ENCODE results near the gene MRTO4.
A peak's percentile ranks its signal among the peaks of the same experiment; 100 is the strongest.

The MRTO4 gene

GRCh38 chr1:19251305-19252196 lies at the start of gene MRTO4, which contains the start of gene EMC1:
Gene MRTO4, plus strand, starts transcription at chr1:19251805. Its CDS starts 31 bp downstream, at chr1:19251836.
Gene EMC1, minus strand, starts transcription at chr1:19251524. Its CDS starts 15 bp downstream, at chr1:19251509.
- H3K4me3 Mint-ChIP-seq, result peak within 1 kb of the TSS; percentile 91
- peak within 1 kb of the TSS; percentile 93 for H3K27ac Mint-ChIP-seq (ENCODE audit: low read depth)
- H3K4me1 Mint-ChIP-seq, result peaks cover 31% of the 10 kb centered on the region
- H3K36me3 Mint-ChIP-seq (ENCODE audit: insufficient read depth), result peaks cover 21% of the 10 kb centered on the region
- DNase-seq (ENCODE audit: low spot score in 2 of 2) (peak; percentile 85 to 90), ATAC-seq (replicated peaks; ENCODE audit: extremely low read depth, poor library complexity, severe bottlenecking) (peak; percentile 95)
- no peaks in the 10 kb centered on the region for H3K27me3 Mint-ChIP-seq
- H3K9me3 Mint-ChIP-seq, result no peaks in the 10 kb centered on the region

- H3K36me3 Mint-ChIP-seq (ENCODE audit: insufficient read depth), result peaks cover 33% of the 10 kb centered on the region
- no peak for DNase-seq (ENCODE audit: low spot score in 2 of 2)
- H3K4me1 Mint-ChIP-seq, result peaks cover 43% of the 10 kb centered on the region
- H3K27ac Mint-ChIP-seq (ENCODE audit: low read depth), result no peak overlapping the region
- no peak for ATAC-seq (replicated peaks; ENCODE audit: extremely low read depth, poor library complexity, severe bottlenecking)
- H3K4me3 Mint-ChIP-seq, result no peak overlapping the region
- H3K27me3 Mint-ChIP-seq, result no peaks in the 10 kb centered on the region
- no peaks in the 10 kb centered on the region for H3K9me3 Mint-ChIP-seq
Measured at GRCh38 chr1:19202396-19202795, 49.2 kb upstream of the MRTO4 start.

GRCh38 chr1:19203440-19203839 lies 48.2 kb upstream of the MRTO4 start:
- peaks cover 48% of the 10 kb centered on the region for H3K4me1 Mint-ChIP-seq
- no peaks in the 10 kb centered on the region for H3K27me3 Mint-ChIP-seq
- ATAC-seq (replicated peaks; ENCODE audit: extremely low read depth, poor library complexity, severe bottlenecking) (no peak), DNase-seq (ENCODE audit: low spot score in 2 of 2) (no peak)
- peaks cover 25% of the 10 kb centered on the region for H3K36me3 Mint-ChIP-seq (ENCODE audit: insufficient read depth)
- no peaks in the 10 kb centered on the region for H3K9me3 Mint-ChIP-seq
- no peak overlapping the region for H3K4me3 Mint-ChIP-seq
- H3K27ac Mint-ChIP-seq (ENCODE audit: low read depth), result no peak overlapping the region

- Mint-ChIP-seq H3K4me1 (peaks cover 55% of the 10 kb centered on the region), H3K4me3 (no peak overlapping the region), H3K27me3 (no peaks in the 10 kb centered on the region), H3K27ac (ENCODE audit: low read depth) (peak overlapping the region; percentile 17), H3K9me3 (no peaks in the 10 kb centered on the region), H3K36me3 (ENCODE audit: insufficient read depth) (peaks cover 20% of the 10 kb centered on the region)
- no peak for DNase-seq (ENCODE audit: low spot score in 2 of 2)
- no peak for ATAC-seq (replicated peaks; ENCODE audit: extremely low read depth, poor library complexity, severe bottlenecking)
Measured at GRCh38 chr1:19204446-19205266, 46.9 kb upstream of the MRTO4 start.

- H3K4me3 Mint-ChIP-seq, result no peak overlapping the region
- ATAC-seq (replicated peaks; ENCODE audit: extremely low read depth, poor library complexity, severe bottlenecking), result no peak
- peaks cover 59% of the 10 kb centered on the region for H3K4me1 Mint-ChIP-seq
- peaks cover 18% of the 10 kb centered on the region for H3K36me3 Mint-ChIP-seq (ENCODE audit: insufficient read depth)
- H3K27ac Mint-ChIP-seq (ENCODE audit: low read depth), result no peak overlapping the region
- H3K9me3 Mint-ChIP-seq, result no peaks in the 10 kb centered on the region
- H3K27me3 Mint-ChIP-seq, result no peaks in the 10 kb centered on the region
- DNase-seq (ENCODE audit: low spot score in 2 of 2), result no peak
Measured at GRCh38 chr1:19205403-19205802, 46.2 kb upstream of the MRTO4 start.

GRCh38 chr1:19205845-19206244 lies 45.8 kb upstream of the MRTO4 start:
- no peak overlapping the region for H3K4me3 Mint-ChIP-seq
- peaks cover 16% of the 10 kb centered on the region for H3K36me3 Mint-ChIP-seq (ENCODE audit: insufficient read depth)
- H3K9me3 Mint-ChIP-seq, result no peaks in the 10 kb centered on the region
- ATAC-seq (replicated peaks; ENCODE audit: extremely low read depth, poor library complexity, severe bottlenecking) (no peak), DNase-seq (ENCODE audit: low spot score in 2 of 2) (no peak)
- no peak overlapping the region for H3K27ac Mint-ChIP-seq (ENCODE audit: low read depth)
- peaks cover 64% of the 10 kb centered on the region for H3K4me1 Mint-ChIP-seq
- H3K27me3 Mint-ChIP-seq, result no peaks in the 10 kb centered on the region

GRCh38 chr1:19206947-19207346 lies 44.7 kb upstream of the MRTO4 start:
- DNase-seq (ENCODE audit: low spot score in 2 of 2), result no peak
- Mint-ChIP-seq H3K27ac (ENCODE audit: low read depth) (no peak overlapping the region), H3K4me3 (peak overlapping the region; percentile 37), H3K4me1 (peaks cover 69% of the 10 kb centered on the region), H3K36me3 (ENCODE audit: insufficient read depth) (peaks cover 13% of the 10 kb centered on the region), H3K9me3 (no peaks in the 10 kb centered on the region), H3K27me3 (no peaks in the 10 kb centered on the region)
- ATAC-seq (replicated peaks; ENCODE audit: extremely low read depth, poor library complexity, severe bottlenecking), result no peak

- peaks cover 60% of the 10 kb centered on the region for H3K4me1 Mint-ChIP-seq
Measured at GRCh38 chr1:19208710-19209438, 42.7 kb upstream of the MRTO4 start.

GRCh38 chr1:19209439-19209989 lies 42.1 kb upstream of the MRTO4 start:
- ATAC-seq (replicated peaks; ENCODE audit: extremely low read depth, poor library complexity, severe bottlenecking) (peak; percentile 34), DNase-seq (ENCODE audit: low spot score in 2 of 2) (no peak)
- Mint-ChIP-seq H3K4me3 (peak overlapping the region; percentile 82), H3K36me3 (ENCODE audit: insufficient read depth) (peaks cover 19% of the 10 kb centered on the region), H3K4me1 (peaks cover 53% of the 10 kb centered on the region), H3K27ac (ENCODE audit: low read depth) (peak overlapping the region; percentile 92), H3K27me3 (no peaks in the 10 kb centered on the region), H3K9me3 (no peaks in the 10 kb centered on the region)

More at GRCh38 chr1:19208710-19209438, 42.7 kb upstream of the MRTO4 start:
- Mint-ChIP-seq H3K9me3 (no peaks in the 10 kb centered on the region), H3K36me3 (ENCODE audit: insufficient read depth) (peaks cover 15% of the 10 kb centered on the region), H3K27me3 (no peaks in the 10 kb centered on the region), H3K27ac (ENCODE audit: low read depth) (peak overlapping the region; percentile 92), H3K4me3 (peak overlapping the region; percentile 82)
- no peak for ATAC-seq (replicated peaks; ENCODE audit: extremely low read depth, poor library complexity, severe bottlenecking)
- DNase-seq (ENCODE audit: low spot score in 2 of 2), result no peak

- H3K4me3 Mint-ChIP-seq, result peak within 1 kb of the TSS; percentile 82
Measured at GRCh38 chr1:19209990-19210771, 41.4 kb upstream of the MRTO4 start, which contains the start of gene UBR4. Gene UBR4, minus strand, starts transcription at chr1:19210266. Its CDS starts 18 bp downstream, at chr1:19210248.

GRCh38 chr1:19210772-19211549 lies 40.6 kb upstream of the MRTO4 start:
- H3K27ac Mint-ChIP-seq (ENCODE audit: low read depth), result peak overlapping the region; percentile 92
- peak overlapping the region; percentile 82 for H3K4me3 Mint-ChIP-seq
- peaks cover 19% of the 10 kb centered on the region for H3K36me3 Mint-ChIP-seq (ENCODE audit: insufficient read depth)
- H3K27me3 Mint-ChIP-seq, result no peaks in the 10 kb centered on the region
- ATAC-seq (replicated peaks; ENCODE audit: extremely low read depth, poor library complexity, severe bottlenecking) (no peak), DNase-seq (ENCODE audit: low spot score in 2 of 2) (no peak)
- no peaks in the 10 kb centered on the region for H3K9me3 Mint-ChIP-seq
- H3K4me1 Mint-ChIP-seq, result peaks cover 39% of the 10 kb centered on the region

More at GRCh38 chr1:19209990-19210771, 41.4 kb upstream of the MRTO4 start, which contains the start of gene UBR4:
- Mint-ChIP-seq H3K4me1 (peaks cover 46% of the 10 kb centered on the region), H3K9me3 (no peaks in the 10 kb centered on the region), H3K27me3 (no peaks in the 10 kb centered on the region), H3K27ac (ENCODE audit: low read depth) (peak within 1 kb of the TSS; percentile 92), H3K36me3 (ENCODE audit: insufficient read depth) (peaks cover 19% of the 10 kb centered on the region)
- ATAC-seq (replicated peaks; ENCODE audit: extremely low read depth, poor library complexity, severe bottlenecking) (peak; percentile 90), DNase-seq (ENCODE audit: low spot score in 2 of 2) (peak; percentile 94 to 95)
